Duodenal mucosa (tissue), 2 donors: Measurements from ENCODE around the gene RBFOX1.

Experiments used
- H3K27ac ChIP-seq: one replicate; pipeline ENCODE4 v1.7.0; 2013; ENCODE audit warnings: low read depth, low read length
- H3K27me3 ChIP-seq, 2 donors: one replicate each; pipeline ENCODE4 v1.7.0; 2013; ENCODE audit warnings: low read length in 2 of 2, control low read depth in 1 of 2; ENCODE audit not compliant: insufficient read depth in 2 of 2, control insufficient read depth in 1 of 2
- H3K36me3 ChIP-seq, 2 donors: one replicate each; pipeline ENCODE4 v1.7.0; 2013; ENCODE audit warnings: low read length in 2 of 2, control low read depth in 1 of 2; ENCODE audit not compliant: insufficient read depth in 2 of 2, control insufficient read depth in 1 of 2
- H3K4me1 ChIP-seq, 2 donors: one replicate each; pipeline ENCODE4 v1.7.0; 2013; ENCODE audit warnings: low read length in 2 of 2, control low read depth in 1 of 2; ENCODE audit not compliant: insufficient read depth in 2 of 2, control insufficient read depth in 1 of 2
- H3K4me3 ChIP-seq, 2 donors: one replicate each; pipeline ENCODE4 v1.7.0; 2013; ENCODE audit warnings: low read length in 2 of 2, low read depth in 1 of 2
- H3K9ac ChIP-seq, 2 donors: one replicate each; pipeline ENCODE4 v1.7.0; 2013; ENCODE audit warnings: low read length in 2 of 2, low read depth in 1 of 2
- H3K9me3 ChIP-seq, 2 donors: one replicate each; pipeline ENCODE4 v1.7.0; 2013; ENCODE audit warnings: low read length in 2 of 2, control low read depth in 1 of 2; ENCODE audit not compliant: control insufficient read depth in 1 of 2

Gene RBFOX1

GRCh38 chr16:7436306-7436705 is 103.7 kb downstream of the RBFOX1 start:
- no peaks in the 10 kb centered on the region for H3K27me3 ChIP-seq
- H3K36me3 ChIP-seq = no peaks in the 10 kb centered on the region
- no peaks in the 10 kb centered on the region for H3K4me1 ChIP-seq
- no peak overlapping the region for H3K4me3 ChIP-seq
- H3K9me3 ChIP-seq = no peaks in the 10 kb centered on the region
- H3K27ac ChIP-seq = no peak overlapping the region
- H3K9ac ChIP-seq = no peak overlapping the region

DNA sequence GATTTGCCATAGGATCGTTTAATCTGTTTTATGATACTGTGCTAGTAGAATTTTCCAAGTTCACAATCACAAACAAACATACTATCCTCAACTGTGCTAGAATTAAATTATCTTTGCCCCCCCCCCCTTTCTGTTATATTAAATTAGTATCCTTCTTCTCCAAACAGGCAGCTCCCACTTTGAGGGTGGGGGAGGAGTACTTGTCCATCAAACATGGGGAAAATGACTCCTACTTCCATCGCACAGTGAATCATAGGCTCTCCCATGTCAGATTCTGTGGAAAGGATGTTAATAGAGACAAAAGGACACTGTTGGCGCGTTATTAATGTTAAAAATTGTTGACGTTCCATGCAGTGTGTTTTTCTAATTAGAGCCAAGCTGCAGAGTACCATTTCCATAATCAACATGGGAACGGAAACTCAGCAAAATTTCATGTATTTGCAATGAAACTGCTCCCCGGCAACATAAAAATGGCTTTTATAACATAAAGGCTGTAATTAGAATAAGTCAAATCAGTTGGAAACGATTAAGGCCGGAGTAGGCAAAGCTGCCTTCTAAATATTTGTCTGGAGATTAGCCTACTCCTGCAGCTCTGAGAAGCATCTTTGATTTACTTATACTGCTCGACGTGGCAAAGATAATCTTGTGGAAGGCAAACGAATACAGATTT is 104.6 kb downstream of the RBFOX1 start:
- no peaks in the 10 kb centered on the region for H3K9me3 ChIP-seq
- no peaks in the 10 kb centered on the region for H3K4me1 ChIP-seq
- H3K27ac ChIP-seq = no peak overlapping the region
- no peaks in the 10 kb centered on the region for H3K27me3 ChIP-seq
- no peak overlapping the region for H3K9ac ChIP-seq
- no peaks in the 10 kb centered on the region for H3K36me3 ChIP-seq
- H3K4me3 ChIP-seq = no peak overlapping the region

- Histone ChIP-seq H3K9ac (no peak overlapping the region), H3K27ac (no peak overlapping the region), H3K4me1 (no peaks in the 10 kb centered on the region), H3K4me3 (no peak overlapping the region), H3K9me3 (no peaks in the 10 kb centered on the region), H3K36me3 (no peaks in the 10 kb centered on the region), H3K27me3 (no peaks in the 10 kb centered on the region)
These were observed 105.2 kb downstream of the RBFOX1 start for GRCh38 chr16:7437843-7438242.

GRCh38 chr16:7438601-7439000 is 106.0 kb downstream of the RBFOX1 start:
- Histone ChIP-seq H3K27me3 (no peaks in the 10 kb centered on the region), H3K4me3 (no peak overlapping the region), H3K4me1 (no peaks in the 10 kb centered on the region), H3K36me3 (no peaks in the 10 kb centered on the region), H3K27ac (no peak overlapping the region), H3K9me3 (no peaks in the 10 kb centered on the region), H3K9ac (no peak overlapping the region)

- no peak overlapping the region for H3K4me3 ChIP-seq
- no peaks in the 10 kb centered on the region for H3K9me3 ChIP-seq
- H3K27ac ChIP-seq = no peak overlapping the region
- H3K27me3 ChIP-seq = no peaks in the 10 kb centered on the region
- H3K9ac ChIP-seq = no peak overlapping the region
- no peaks in the 10 kb centered on the region for H3K4me1 ChIP-seq
- no peaks in the 10 kb centered on the region for H3K36me3 ChIP-seq
These were observed 106.9 kb downstream of the RBFOX1 start for GRCh38 chr16:7439518-7439917.

- Histone ChIP-seq H3K27me3 (no peaks in the 10 kb centered on the region), H3K4me3 (no peak overlapping the region), H3K4me1 (no peaks in the 10 kb centered on the region), H3K36me3 (no peaks in the 10 kb centered on the region), H3K9me3 (no peaks in the 10 kb centered on the region), H3K9ac (no peak overlapping the region), H3K27ac (no peak overlapping the region)
These were observed 108.3 kb downstream of the RBFOX1 start for GRCh38 chr16:7440886-7441400.

GRCh38 chr16:7442050-7442449 is 109.4 kb downstream of the RBFOX1 start:
- Histone ChIP-seq H3K9me3 (no peaks in the 10 kb centered on the region), H3K9ac (no peak overlapping the region), H3K27me3 (no peaks in the 10 kb centered on the region), H3K36me3 (no peaks in the 10 kb centered on the region), H3K4me1 (no peaks in the 10 kb centered on the region), H3K4me3 (no peak overlapping the region), H3K27ac (no peak overlapping the region)

- Histone ChIP-seq H3K9ac (no peak overlapping the region), H3K27me3 (no peaks in the 10 kb centered on the region), H3K4me1 (no peaks in the 10 kb centered on the region), H3K36me3 (no peaks in the 10 kb centered on the region), H3K4me3 (no peak overlapping the region), H3K27ac (no peak overlapping the region), H3K9me3 (no peaks in the 10 kb centered on the region)
These were observed 110.5 kb downstream of the RBFOX1 start for GRCh38 chr16:7443142-7443541.

DNA sequence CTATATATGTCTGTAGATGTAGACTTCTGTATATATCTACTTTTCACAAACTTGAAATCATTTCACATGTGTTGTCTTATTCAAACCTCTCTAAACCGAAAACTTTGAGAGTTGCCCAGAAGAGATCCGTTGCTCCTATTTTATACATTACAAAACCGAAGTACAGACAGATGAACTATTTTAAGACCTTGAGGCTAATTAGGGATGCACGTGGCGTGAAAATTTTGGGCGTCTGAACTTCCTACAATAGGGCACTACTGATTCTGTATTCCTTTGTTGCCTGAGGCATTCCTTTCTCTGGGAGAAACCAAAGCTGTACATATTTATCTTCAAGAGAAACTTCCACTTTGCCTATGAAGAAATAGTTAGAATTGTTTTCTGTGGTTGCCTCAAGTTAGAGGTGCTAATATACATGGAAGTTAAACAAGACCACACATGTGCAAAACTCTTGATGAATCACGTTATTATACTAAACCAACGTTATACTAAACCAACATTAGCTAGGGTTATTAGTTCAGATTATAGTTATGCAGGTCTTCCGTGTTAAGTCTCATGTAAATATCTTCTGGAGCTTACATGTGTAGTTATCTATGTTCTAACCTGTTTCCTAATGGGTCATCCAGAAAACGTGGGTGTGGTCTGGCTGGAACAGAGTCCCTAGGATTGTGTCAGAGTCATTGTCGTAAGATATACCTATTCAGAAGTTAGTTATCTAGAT is 111.2 kb downstream of the RBFOX1 start:
- Histone ChIP-seq H3K36me3 (no peaks in the 10 kb centered on the region), H3K27me3 (no peaks in the 10 kb centered on the region), H3K4me3 (no peak overlapping the region), H3K9ac (no peak overlapping the region), H3K4me1 (no peaks in the 10 kb centered on the region), H3K27ac (no peak overlapping the region), H3K9me3 (no peaks in the 10 kb centered on the region)

DNA sequence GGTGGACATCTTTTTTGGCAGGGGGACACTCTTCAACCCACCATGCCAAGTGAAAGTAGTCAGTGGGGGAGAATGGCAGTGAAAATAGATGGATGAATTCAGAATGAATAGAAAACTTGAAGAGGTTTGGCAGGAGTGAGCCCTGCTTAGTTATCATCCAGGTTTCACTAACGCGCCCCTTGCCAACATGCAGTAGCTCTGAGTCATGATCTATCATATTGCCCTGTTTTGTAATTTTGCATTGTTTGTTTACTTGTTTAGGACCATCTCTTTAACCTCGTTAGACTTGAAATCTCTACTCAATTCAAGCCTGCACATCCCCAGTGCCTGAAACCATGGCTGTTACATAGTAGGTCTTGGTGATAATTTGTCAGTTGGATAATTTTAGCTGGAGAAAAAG is 116.7 kb downstream of the RBFOX1 start:
- Histone ChIP-seq H3K9me3 (no peaks in the 10 kb centered on the region), H3K4me1 (no peaks in the 10 kb centered on the region), H3K9ac (no peak overlapping the region), H3K36me3 (no peaks in the 10 kb centered on the region), H3K27ac (no peak overlapping the region), H3K4me3 (no peak overlapping the region), H3K27me3 (no peaks in the 10 kb centered on the region)
